ENCODE data around the gene MLPH. TPM values are rescaled to one million over a fixed set of nuclear protein-coding genes. Genes with fewer than 3 reads are reported as not detected.

The MLPH gene
- total and polyA plus RNA-seq, 2 experiments from 2014 or later = 8.1 to 10.8 TPM

GRCh38 chr2:237488901-237489860 lies 2.1 kb downstream of the MLPH start:
- TF ChIP-seq EZH2phosphoT487 (IDR thresholded peaks at IDR 0.05; ENCODE audit: insufficient read depth, low read depth) = no peak
- no peak for TF ChIP-seq EZH2 (IDR thresholded peaks at IDR 0.05; ENCODE audit: insufficient read depth, poor library complexity, severe bottlenecking)
- peak overlapping the region; percentile 40 for H3K4me2 ChIP-seq (ENCODE audit: unreplicated experiment)
- no peaks in the 10 kb centered on the region for H3K27me3 ChIP-seq (replicated peaks; ENCODE audit: insufficient read depth)
- no peaks in the 10 kb centered on the region for H3K9me2 ChIP-seq (ENCODE audit: insufficient read depth)
- no peaks in the 10 kb centered on the region for H3K9me3 ChIP-seq (ENCODE audit: low read depth)
- H3K4me1 ChIP-seq (ENCODE audit: insufficient read depth) = peaks cover 20% of the 10 kb centered on the region
- peak; percentile 74 for DNase-seq
- no peaks in the 10 kb centered on the region for H4K20me1 ChIP-seq (ENCODE audit: insufficient read depth)
- no peak overlapping the region for H2AFZ ChIP-seq
- in situ Hi-C loops (cut with MboI) = no loop called here
- peaks cover 16% of the 10 kb centered on the region; the same call in 1 of the 2 replicates for H3F3A ChIP-seq (ENCODE audit: insufficient read depth)
- H3K9ac ChIP-seq = no peak overlapping the region
- no peaks in the 10 kb centered on the region for H3K36me3 ChIP-seq (ENCODE audit: low read depth)
- H3K4me3 ChIP-seq = no peak overlapping the region
- WGBS, 2 experiments (ENCODE audit: low coverage in 1 of 2, low lambda C conversion rate in 2 of 2, missing lambda C conversion rate in 2 of 2) = 64 to 73% methylated on average over 6 of the region's 6 CpGs
- peaks cover 35% of the 10 kb centered on the region for H3K79me2 ChIP-seq (ENCODE audit: insufficient read depth)
- H3K27ac ChIP-seq = no peak overlapping the region

GRCh38 chr2:237490009-237490711 lies 3.1 kb downstream of the MLPH start:
- H3K4me3 ChIP-seq = no peak overlapping the region
- H3K9ac ChIP-seq = no peak overlapping the region
- no peaks in the 10 kb centered on the region for H3K27me3 ChIP-seq (replicated peaks; ENCODE audit: insufficient read depth)
- peaks cover 26% of the 10 kb centered on the region for H3K79me2 ChIP-seq (ENCODE audit: insufficient read depth)
- H3F3A ChIP-seq (ENCODE audit: insufficient read depth) = peaks cover 9% of the 10 kb centered on the region; the same call in 1 of the 2 replicates
- H2AFZ ChIP-seq = no peak overlapping the region
- H3K9me2 ChIP-seq (ENCODE audit: insufficient read depth) = no peaks in the 10 kb centered on the region
- H3K9me3 ChIP-seq (ENCODE audit: low read depth) = no peaks in the 10 kb centered on the region
- TF ChIP-seq EZH2 (IDR thresholded peaks at IDR 0.05; ENCODE audit: insufficient read depth, poor library complexity, severe bottlenecking) = no peak
- no peak for TF ChIP-seq EZH2phosphoT487 (IDR thresholded peaks at IDR 0.05; ENCODE audit: insufficient read depth, low read depth)
- in situ Hi-C loops (cut with MboI) = no loop called here
- no peak overlapping the region for H3K27ac ChIP-seq
- peak overlapping the region; percentile 40 for H3K4me2 ChIP-seq (ENCODE audit: unreplicated experiment)
- 85 to 88% methylated on average over 7 to 8 of the region's 8 CpGs for WGBS, 2 experiments (ENCODE audit: low coverage in 1 of 2, low lambda C conversion rate in 2 of 2, missing lambda C conversion rate in 2 of 2)
- no peaks in the 10 kb centered on the region for H4K20me1 ChIP-seq (ENCODE audit: insufficient read depth)
- H3K36me3 ChIP-seq (ENCODE audit: low read depth) = no peaks in the 10 kb centered on the region
- DNase-seq = no peak
- H3K4me1 ChIP-seq (ENCODE audit: insufficient read depth) = peaks cover 18% of the 10 kb centered on the region

- no peak overlapping the region for H3K4me3 ChIP-seq
- no peak overlapping the region for H3K27ac ChIP-seq
- WGBS, 2 experiments (ENCODE audit: low coverage in 1 of 2, low lambda C conversion rate in 2 of 2, missing lambda C conversion rate in 2 of 2) = 84 to 88% methylated on average over 6 of the region's 6 CpGs
- H3K27me3 ChIP-seq (replicated peaks; ENCODE audit: insufficient read depth) = no peaks in the 10 kb centered on the region
- no peaks in the 10 kb centered on the region for H3K9me2 ChIP-seq (ENCODE audit: insufficient read depth)
- H3K4me2 ChIP-seq (ENCODE audit: unreplicated experiment) = no peak overlapping the region
- TF ChIP-seq EZH2 (IDR thresholded peaks at IDR 0.05; ENCODE audit: insufficient read depth, poor library complexity, severe bottlenecking) (no peak), EZH2phosphoT487 (IDR thresholded peaks at IDR 0.05; ENCODE audit: insufficient read depth, low read depth) (no peak)
- peaks cover 4% of the 10 kb centered on the region; the same call in 1 of the 2 replicates for H3F3A ChIP-seq (ENCODE audit: insufficient read depth)
- H3K4me1 ChIP-seq (ENCODE audit: insufficient read depth) = peaks cover 11% of the 10 kb centered on the region
- H2AFZ ChIP-seq = no peak overlapping the region
- H3K9ac ChIP-seq = no peak overlapping the region
- H3K9me3 ChIP-seq (ENCODE audit: low read depth) = no peaks in the 10 kb centered on the region
- no peaks in the 10 kb centered on the region for H3K36me3 ChIP-seq (ENCODE audit: low read depth)
- peaks cover 20% of the 10 kb centered on the region for H3K79me2 ChIP-seq (ENCODE audit: insufficient read depth)
- DNase-seq = no peak
- no peaks in the 10 kb centered on the region for H4K20me1 ChIP-seq (ENCODE audit: insufficient read depth)
- in situ Hi-C loops (cut with MboI) = no loop called here
Observed at GRCh38 chr2:237490795-237491194, 3.7 kb downstream of the MLPH start.

GRCh38 chr2:237491515-237492118 lies 4.6 kb downstream of the MLPH start:
- Histone ChIP-seq H3K27me3 (replicated peaks; ENCODE audit: insufficient read depth) (no peaks in the 10 kb centered on the region), H4K20me1 (ENCODE audit: insufficient read depth) (no peaks in the 10 kb centered on the region), H3F3A (ENCODE audit: insufficient read depth) (peaks cover 4% of the 10 kb centered on the region; the same call in 1 of the 2 replicates), H3K79me2 (ENCODE audit: insufficient read depth) (peaks cover 11% of the 10 kb centered on the region), H3K4me3 (no peak overlapping the region), H3K4me2 (ENCODE audit: unreplicated experiment) (no peak overlapping the region), H3K36me3 (ENCODE audit: low read depth) (no peaks in the 10 kb centered on the region), H3K9me3 (ENCODE audit: low read depth) (no peaks in the 10 kb centered on the region), H3K9me2 (ENCODE audit: insufficient read depth) (no peaks in the 10 kb centered on the region), H2AFZ (no peak overlapping the region), H3K9ac (no peak overlapping the region), H3K4me1 (ENCODE audit: insufficient read depth) (peaks cover 7% of the 10 kb centered on the region), H3K27ac (no peak overlapping the region)
- 88 to 90% methylated on average over 8 of the region's 8 CpGs for WGBS, 2 experiments (ENCODE audit: low coverage in 1 of 2, low lambda C conversion rate in 2 of 2, missing lambda C conversion rate in 2 of 2)
- in situ Hi-C loops (cut with MboI) = no loop called here
- TF ChIP-seq EZH2phosphoT487 (IDR thresholded peaks at IDR 0.05; ENCODE audit: insufficient read depth, low read depth) (no peak), EZH2 (IDR thresholded peaks at IDR 0.05; ENCODE audit: insufficient read depth, poor library complexity, severe bottlenecking) (no peak)
- no peak for DNase-seq

Data from GM23248 (cell line).